ENCODE data around the gene RNF13.

DNA sequence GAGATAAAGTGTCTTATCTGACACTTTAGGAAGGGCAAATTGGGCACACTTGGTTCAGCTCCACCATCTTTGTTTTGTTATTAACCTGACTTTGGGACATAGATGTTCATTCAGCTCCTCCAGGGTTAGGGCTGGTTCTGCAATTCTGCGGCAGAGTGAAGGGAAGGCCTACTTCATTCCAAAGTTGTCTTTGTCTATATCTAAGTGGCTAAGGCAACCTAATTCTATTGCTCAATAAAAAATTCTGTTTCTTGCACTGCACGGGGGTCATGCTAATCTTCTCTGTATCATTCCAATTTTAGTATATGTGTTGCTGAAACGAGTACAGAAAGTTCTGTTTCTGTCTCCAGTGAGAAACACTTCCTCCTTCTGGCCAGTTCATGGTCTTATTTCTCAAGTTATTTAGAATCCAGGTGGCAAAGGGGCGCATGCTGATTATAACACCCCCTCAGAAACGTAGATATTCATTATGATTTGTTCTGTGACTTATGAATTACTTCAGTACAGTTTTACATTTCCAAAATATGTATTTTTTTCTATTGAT lies 104.2 kb downstream of the RNF13 start:
- TF ChIP-seq, protein P1, sequence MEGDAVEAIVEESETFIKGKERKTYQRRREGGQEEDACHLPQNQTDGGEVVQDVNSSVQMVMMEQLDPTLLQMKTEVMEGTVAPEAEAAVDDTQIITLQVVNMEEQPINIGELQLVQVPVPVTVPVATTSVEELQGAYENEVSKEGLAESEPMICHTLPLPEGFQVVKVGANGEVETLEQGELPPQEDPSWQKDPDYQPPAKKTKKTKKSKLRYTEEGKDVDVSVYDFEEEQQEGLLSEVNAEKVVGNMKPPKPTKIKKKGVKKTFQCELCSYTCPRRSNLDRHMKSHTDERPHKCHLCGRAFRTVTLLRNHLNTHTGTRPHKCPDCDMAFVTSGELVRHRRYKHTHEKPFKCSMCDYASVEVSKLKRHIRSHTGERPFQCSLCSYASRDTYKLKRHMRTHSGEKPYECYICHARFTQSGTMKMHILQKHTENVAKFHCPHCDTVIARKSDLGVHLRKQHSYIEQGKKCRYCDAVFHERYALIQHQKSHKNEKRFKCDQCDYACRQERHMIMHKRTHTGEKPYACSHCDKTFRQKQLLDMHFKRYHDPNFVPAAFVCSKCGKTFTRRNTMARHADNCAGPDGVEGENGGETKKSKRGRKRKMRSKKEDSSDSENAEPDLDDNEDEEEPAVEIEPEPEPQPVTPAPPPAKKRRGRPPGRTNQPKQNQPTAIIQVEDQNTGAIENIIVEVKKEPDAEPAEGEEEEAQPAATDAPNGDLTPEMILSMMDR (IDR thresholded peaks at IDR 0.05) = no peak
- TF ChIP-seq POLR2A (IDR thresholded peaks at IDR 0.05) = no peak
- no peak for TF ChIP-seq POLR2AphosphoS5 (IDR thresholded peaks at IDR 0.05)

All from prostate gland (tissue), 2 donors.